ENCODE measurements around the gene ANKS1B.

The ANKS1B gene

DNA sequence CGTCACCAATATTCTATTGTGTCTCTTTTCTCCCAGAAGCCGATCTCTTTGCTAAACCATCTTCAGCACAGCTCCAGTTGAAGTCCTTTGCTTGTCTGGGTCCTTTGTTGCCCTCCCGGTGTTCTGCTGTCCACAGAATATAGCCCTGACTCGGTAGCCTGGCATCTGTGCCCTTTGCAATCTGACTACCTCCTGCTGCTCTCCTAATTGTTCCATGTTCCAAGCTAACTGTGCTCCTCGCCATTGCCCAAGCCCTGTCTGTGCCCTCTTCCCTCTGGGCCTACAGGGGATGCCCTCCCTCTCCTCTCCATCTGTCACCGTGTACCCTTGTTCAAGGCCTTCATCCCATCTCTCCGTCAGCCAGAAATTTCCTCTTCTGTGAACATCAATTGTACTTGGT is 1033.3 kb downstream of the ANKS1B start:
- H3K9ac ChIP-seq (ENCODE audit: low read length): no peak overlapping the region
- no peaks in the 10 kb centered on the region for H3K27me3 ChIP-seq (ENCODE audit: control insufficient read depth, insufficient read depth, low read length)
- peaks cover 4% of the 10 kb centered on the region for H3K4me1 ChIP-seq (ENCODE audit: control insufficient read depth, insufficient read depth, low read length)
- H3K27ac ChIP-seq (ENCODE audit: low read depth, low read length): no peak overlapping the region
- H3K4me3 ChIP-seq (ENCODE audit: low read depth, low read length): no peak overlapping the region
- no peaks in the 10 kb centered on the region for H3K9me3 ChIP-seq (ENCODE audit: control insufficient read depth, insufficient read depth, low read depth, low read length)
- no peaks in the 10 kb centered on the region for H3K36me3 ChIP-seq (ENCODE audit: control insufficient read depth, insufficient read depth, low read length)

DNA sequence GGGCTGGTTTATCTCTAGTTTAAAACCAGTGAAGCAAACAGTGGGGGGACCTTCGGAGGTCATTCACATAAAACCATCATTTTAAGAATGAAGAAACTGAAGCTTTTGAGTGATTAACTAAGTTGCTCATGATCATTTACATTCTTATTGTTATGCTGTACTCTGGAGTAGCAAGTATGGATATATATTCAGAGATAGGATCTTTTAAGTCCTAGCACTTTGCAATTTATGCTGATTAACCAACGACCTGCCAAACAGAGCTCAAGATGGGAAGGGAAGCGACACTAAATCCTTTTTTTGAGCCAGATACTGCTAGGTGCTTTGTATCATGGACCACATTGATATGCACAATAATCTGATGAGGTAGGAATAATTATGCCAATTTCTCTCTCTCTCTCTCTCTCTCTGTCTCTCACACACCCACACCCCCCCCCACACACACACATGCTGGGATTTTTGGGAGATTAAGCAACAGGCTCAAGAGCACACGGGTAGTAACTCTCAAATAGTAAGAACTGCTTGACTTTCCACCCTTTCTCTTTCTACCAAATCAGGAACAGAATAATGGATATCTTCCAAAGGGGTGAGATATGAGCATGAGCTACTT is 1036.3 kb downstream of the ANKS1B start:
- H3K4me1 ChIP-seq (ENCODE audit: control insufficient read depth, insufficient read depth, low read length): peaks cover 4% of the 10 kb centered on the region
- no peaks in the 10 kb centered on the region for H3K27me3 ChIP-seq (ENCODE audit: control insufficient read depth, insufficient read depth, low read length)
- no peaks in the 10 kb centered on the region for H3K36me3 ChIP-seq (ENCODE audit: control insufficient read depth, insufficient read depth, low read length)
- H3K9me3 ChIP-seq (ENCODE audit: control insufficient read depth, insufficient read depth, low read depth, low read length): no peaks in the 10 kb centered on the region
- H3K9ac ChIP-seq (ENCODE audit: low read length): no peak overlapping the region
- no peak overlapping the region for H3K27ac ChIP-seq (ENCODE audit: low read depth, low read length)
- H3K4me3 ChIP-seq (ENCODE audit: low read depth, low read length): no peak overlapping the region

- no peaks in the 10 kb centered on the region for H3K9me3 ChIP-seq (ENCODE audit: control insufficient read depth, insufficient read depth, low read depth, low read length)
- H3K27ac ChIP-seq (ENCODE audit: low read depth, low read length): no peak overlapping the region
- no peaks in the 10 kb centered on the region for H3K36me3 ChIP-seq (ENCODE audit: control insufficient read depth, insufficient read depth, low read length)
- H3K4me1 ChIP-seq (ENCODE audit: control insufficient read depth, insufficient read depth, low read length): peaks cover 4% of the 10 kb centered on the region
- H3K27me3 ChIP-seq (ENCODE audit: control insufficient read depth, insufficient read depth, low read length): no peaks in the 10 kb centered on the region
- no peak overlapping the region for H3K9ac ChIP-seq (ENCODE audit: low read length)
- H3K4me3 ChIP-seq (ENCODE audit: low read depth, low read length): no peak overlapping the region
These were observed 1038.9 kb downstream of the ANKS1B start for GRCh38 chr12:98945864-98946263.

GRCh38 chr12:98939926-98940325 is 1044.8 kb downstream of the ANKS1B start:
- Histone ChIP-seq H3K27me3 (ENCODE audit: control insufficient read depth, insufficient read depth, low read length) (no peaks in the 10 kb centered on the region), H3K36me3 (ENCODE audit: control insufficient read depth, insufficient read depth, low read length) (no peaks in the 10 kb centered on the region), H3K4me3 (ENCODE audit: low read depth, low read length) (no peak overlapping the region), H3K4me1 (ENCODE audit: control insufficient read depth, insufficient read depth, low read length) (peaks cover 3% of the 10 kb centered on the region; the same call in 1 of the 2 replicates), H3K9ac (ENCODE audit: low read length) (no peak overlapping the region), H3K9me3 (ENCODE audit: control insufficient read depth, insufficient read depth, low read depth, low read length) (no peaks in the 10 kb centered on the region), H3K27ac (ENCODE audit: low read depth, low read length) (no peak overlapping the region)

DNA sequence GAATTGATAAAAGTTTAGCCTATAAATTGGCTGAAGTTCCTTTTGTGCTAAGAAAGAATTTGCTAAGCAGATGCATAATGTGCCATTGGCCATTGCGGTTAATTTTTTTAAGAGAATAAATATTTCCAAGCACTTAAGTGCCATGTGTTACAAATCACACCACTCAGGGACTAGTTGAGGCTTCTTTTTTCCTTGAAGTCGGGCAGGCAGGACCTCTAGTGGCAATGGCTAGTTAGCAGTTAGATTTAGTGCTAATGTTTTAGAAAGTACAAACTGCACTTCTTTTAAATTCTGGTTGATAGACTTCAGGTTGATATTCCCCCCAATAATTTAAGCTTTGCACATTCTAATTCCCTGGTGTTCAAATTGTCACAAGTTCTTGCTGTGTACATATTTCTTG is 1045.4 kb downstream of the ANKS1B start:
- H3K4me1 ChIP-seq (ENCODE audit: control insufficient read depth, insufficient read depth, low read length): peaks cover 3% of the 10 kb centered on the region; the same call in 1 of the 2 replicates

GRCh38 chr12:98935847-98936246 is 1048.9 kb downstream of the ANKS1B start:
- Histone ChIP-seq H3K4me3 (ENCODE audit: low read depth, low read length) (no peak overlapping the region), H3K27ac (ENCODE audit: low read depth, low read length) (no peak overlapping the region), H3K9me3 (ENCODE audit: control insufficient read depth, insufficient read depth, low read depth, low read length) (no peaks in the 10 kb centered on the region), H3K27me3 (ENCODE audit: control insufficient read depth, insufficient read depth, low read length) (no peaks in the 10 kb centered on the region; the same call in 1 of the 2 replicates), H3K4me1 (ENCODE audit: control insufficient read depth, insufficient read depth, low read length) (peaks cover 3% of the 10 kb centered on the region; the same call in 1 of the 2 replicates), H3K36me3 (ENCODE audit: control insufficient read depth, insufficient read depth, low read length) (no peaks in the 10 kb centered on the region), H3K9ac (ENCODE audit: low read length) (no peak overlapping the region)

More for the DNA sequence above, 1045.4 kb downstream of the ANKS1B start:
- no peak overlapping the region for H3K27ac ChIP-seq (ENCODE audit: low read depth, low read length)
- no peaks in the 10 kb centered on the region for H3K27me3 ChIP-seq (ENCODE audit: control insufficient read depth, insufficient read depth, low read length)
- no peaks in the 10 kb centered on the region for H3K36me3 ChIP-seq (ENCODE audit: control insufficient read depth, insufficient read depth, low read length)
- no peak overlapping the region for H3K9ac ChIP-seq (ENCODE audit: low read length)
- H3K9me3 ChIP-seq (ENCODE audit: control insufficient read depth, insufficient read depth, low read depth, low read length): no peaks in the 10 kb centered on the region
- no peak overlapping the region for H3K4me3 ChIP-seq (ENCODE audit: low read depth, low read length)

DNA sequence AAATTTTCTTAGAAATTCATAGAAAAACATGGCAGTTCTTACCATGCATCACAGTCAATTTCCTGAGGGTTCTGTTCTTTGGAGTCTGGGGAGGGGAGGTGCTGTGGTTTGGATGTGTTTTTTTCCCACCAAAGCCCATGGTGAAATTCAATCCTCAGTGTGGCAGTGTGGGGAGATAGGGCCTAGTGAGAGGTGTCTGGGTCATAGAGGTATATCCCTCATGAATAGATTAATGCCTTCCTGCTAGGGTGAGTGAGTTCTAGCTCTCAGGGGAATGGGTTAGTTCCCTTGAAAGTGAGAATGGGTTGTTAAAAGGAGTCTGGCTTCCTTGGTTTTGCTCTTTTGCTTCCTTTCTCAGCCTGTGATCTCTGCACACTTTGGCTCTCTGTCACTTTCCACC is 1061.9 kb downstream of the ANKS1B start:
- Histone ChIP-seq H3K9ac (ENCODE audit: low read length) (no peak overlapping the region), H3K4me3 (ENCODE audit: low read depth, low read length) (no peak overlapping the region)

DNA sequence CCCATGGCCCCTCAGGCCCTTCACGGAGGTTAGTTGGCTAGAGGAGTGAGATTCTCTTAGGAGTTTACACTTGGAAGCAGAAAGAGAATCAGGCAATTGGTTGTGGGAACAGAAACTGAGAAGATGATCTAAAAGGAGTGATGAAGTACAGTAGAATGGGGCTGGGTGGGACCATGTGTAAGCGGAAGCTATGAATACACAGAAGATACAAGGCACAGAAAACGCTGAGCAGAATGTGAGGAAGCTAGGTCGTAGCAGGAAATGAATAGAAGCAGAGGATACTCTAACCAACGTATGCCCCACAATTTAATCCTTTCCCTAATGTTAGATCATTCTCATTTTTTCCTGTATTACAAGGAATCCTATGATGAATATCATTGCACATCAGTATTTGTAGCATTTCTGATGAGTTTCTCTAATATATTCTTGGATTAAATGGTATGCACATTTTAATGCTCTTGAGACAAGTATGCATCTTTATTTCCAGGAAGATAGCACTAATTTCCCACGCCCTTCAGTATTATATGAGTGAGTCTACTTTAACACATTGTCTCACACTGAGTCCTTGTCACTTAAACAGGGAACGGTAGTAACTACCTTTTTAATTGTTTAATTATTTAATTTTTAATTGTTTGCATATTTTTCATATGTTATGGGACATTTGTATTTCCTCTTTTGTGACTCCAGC is 1066.4 kb downstream of the ANKS1B start:
- no peaks in the 10 kb centered on the region for H3K9me3 ChIP-seq (ENCODE audit: control insufficient read depth, insufficient read depth, low read depth, low read length)
- no peaks in the 10 kb centered on the region for H3K36me3 ChIP-seq (ENCODE audit: control insufficient read depth, insufficient read depth, low read length)
- H3K27me3 ChIP-seq (ENCODE audit: control insufficient read depth, insufficient read depth, low read length): no peaks in the 10 kb centered on the region
- H3K27ac ChIP-seq (ENCODE audit: low read depth, low read length): no peak overlapping the region
- H3K4me1 ChIP-seq (ENCODE audit: control insufficient read depth, insufficient read depth, low read length): no peaks in the 10 kb centered on the region
- H3K4me3 ChIP-seq (ENCODE audit: low read depth, low read length): no peak overlapping the region
- no peak overlapping the region for H3K9ac ChIP-seq (ENCODE audit: low read length)

More for the DNA sequence above, 1061.9 kb downstream of the ANKS1B start:
- H3K27ac ChIP-seq (ENCODE audit: low read depth, low read length): no peak overlapping the region
- no peaks in the 10 kb centered on the region for H3K9me3 ChIP-seq (ENCODE audit: control insufficient read depth, insufficient read depth, low read depth, low read length)
- H3K27me3 ChIP-seq (ENCODE audit: control insufficient read depth, insufficient read depth, low read length): no peaks in the 10 kb centered on the region
- H3K4me1 ChIP-seq (ENCODE audit: control insufficient read depth, insufficient read depth, low read length): no peaks in the 10 kb centered on the region
- no peaks in the 10 kb centered on the region for H3K36me3 ChIP-seq (ENCODE audit: control insufficient read depth, insufficient read depth, low read length)

DNA sequence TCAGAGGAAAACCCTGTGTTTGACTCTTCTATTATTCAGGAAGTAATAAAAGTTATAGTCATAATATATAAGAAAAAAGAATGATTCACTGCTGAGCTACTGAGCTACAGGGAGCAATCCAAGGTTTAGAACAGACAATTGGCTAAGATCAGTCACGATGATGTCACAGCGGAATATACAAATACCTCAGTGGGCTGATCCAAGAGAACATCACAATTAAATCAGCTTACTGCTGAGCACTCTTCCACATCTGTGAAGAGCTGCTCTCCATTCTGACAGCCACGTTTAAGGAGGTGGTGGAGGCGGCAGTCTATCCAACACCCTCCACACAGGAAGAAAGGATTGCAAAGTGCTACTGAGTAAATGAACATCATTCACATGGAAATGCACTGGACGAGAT is 1068.6 kb downstream of the ANKS1B start:
- Histone ChIP-seq H3K9me3 (ENCODE audit: control insufficient read depth, insufficient read depth, low read depth, low read length) (no peaks in the 10 kb centered on the region), H3K36me3 (ENCODE audit: control insufficient read depth, insufficient read depth, low read length) (no peaks in the 10 kb centered on the region), H3K4me1 (ENCODE audit: control insufficient read depth, insufficient read depth, low read length) (no peaks in the 10 kb centered on the region), H3K27me3 (ENCODE audit: control insufficient read depth, insufficient read depth, low read length) (no peaks in the 10 kb centered on the region), H3K4me3 (ENCODE audit: low read depth, low read length) (no peak overlapping the region), H3K9ac (ENCODE audit: low read length) (no peak overlapping the region), H3K27ac (ENCODE audit: low read depth, low read length) (no peak overlapping the region)

GRCh38 chr12:98912401-98912974 is 1072.2 kb downstream of the ANKS1B start:
- no peak overlapping the region for H3K27ac ChIP-seq (ENCODE audit: low read depth, low read length)
- H3K4me3 ChIP-seq (ENCODE audit: low read depth, low read length): no peak overlapping the region
- H3K36me3 ChIP-seq (ENCODE audit: control insufficient read depth, insufficient read depth, low read length): no peaks in the 10 kb centered on the region
- no peak overlapping the region for H3K9ac ChIP-seq (ENCODE audit: low read length)
- no peaks in the 10 kb centered on the region for H3K27me3 ChIP-seq (ENCODE audit: control insufficient read depth, insufficient read depth, low read length)
- no peaks in the 10 kb centered on the region for H3K4me1 ChIP-seq (ENCODE audit: control insufficient read depth, insufficient read depth, low read length)
- H3K9me3 ChIP-seq (ENCODE audit: control insufficient read depth, insufficient read depth, low read depth, low read length): no peaks in the 10 kb centered on the region

- Histone ChIP-seq H3K36me3 (ENCODE audit: control insufficient read depth, insufficient read depth, low read length) (no peaks in the 10 kb centered on the region), H3K9ac (ENCODE audit: low read length) (no peak overlapping the region), H3K27me3 (ENCODE audit: control insufficient read depth, insufficient read depth, low read length) (no peaks in the 10 kb centered on the region), H3K4me1 (ENCODE audit: control insufficient read depth, insufficient read depth, low read length) (no peaks in the 10 kb centered on the region), H3K9me3 (ENCODE audit: control insufficient read depth, insufficient read depth, low read depth, low read length) (no peaks in the 10 kb centered on the region), H3K4me3 (ENCODE audit: low read depth, low read length) (no peak overlapping the region), H3K27ac (ENCODE audit: low read depth, low read length) (no peak overlapping the region)
These were observed 1073.3 kb downstream of the ANKS1B start for GRCh38 chr12:98911396-98911795.
